Suprapubic skin (tissue), 3 donors: ENCODE measurements around the gene PTPRM.

Experiments used
- CTCF ChIP-seq, 2 donors: fragments of 200-600 bp in 1 of 2; fragments of 450-650 bp in 1 of 2; sonication (generic) in 1 of 2; IDR thresholded peaks; one replicate each; pipeline ENCODE4 v1.5.1; 2016 to 2019; ENCODE audit warnings: antibody characterized with exemption in 2 of 2, mild to moderate bottlenecking in 1 of 2, moderate library complexity in 1 of 2
- POLR2A ChIP-seq, 2 donors: fragments of 450-650 bp; IDR thresholded peaks; one replicate each; pipeline ENCODE4 v1.6.1; 2017; ENCODE audit warnings: antibody characterized with exemption in 2 of 2, mild to moderate bottlenecking in 2 of 2, moderate library complexity in 2 of 2

- TF ChIP-seq CTCF (IDR thresholded peaks at IDR 0.05), result no peak
- no peak for TF ChIP-seq POLR2A (IDR thresholded peaks at IDR 0.05)
Observed at GRCh38 chr18:7590826-7591560, 23.9 kb downstream of the PTPRM start.
